ENCODE results near the gene RAB3B.
"Not testable (repeated sequence)": the region's sequence is repeated elsewhere in the genome, so short reads cannot be mapped to it uniquely, and the experiment has no call there.

RAB3B gene, protein sequence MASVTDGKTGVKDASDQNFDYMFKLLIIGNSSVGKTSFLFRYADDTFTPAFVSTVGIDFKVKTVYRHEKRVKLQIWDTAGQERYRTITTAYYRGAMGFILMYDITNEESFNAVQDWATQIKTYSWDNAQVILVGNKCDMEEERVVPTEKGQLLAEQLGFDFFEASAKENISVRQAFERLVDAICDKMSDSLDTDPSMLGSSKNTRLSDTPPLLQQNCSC

DNA sequence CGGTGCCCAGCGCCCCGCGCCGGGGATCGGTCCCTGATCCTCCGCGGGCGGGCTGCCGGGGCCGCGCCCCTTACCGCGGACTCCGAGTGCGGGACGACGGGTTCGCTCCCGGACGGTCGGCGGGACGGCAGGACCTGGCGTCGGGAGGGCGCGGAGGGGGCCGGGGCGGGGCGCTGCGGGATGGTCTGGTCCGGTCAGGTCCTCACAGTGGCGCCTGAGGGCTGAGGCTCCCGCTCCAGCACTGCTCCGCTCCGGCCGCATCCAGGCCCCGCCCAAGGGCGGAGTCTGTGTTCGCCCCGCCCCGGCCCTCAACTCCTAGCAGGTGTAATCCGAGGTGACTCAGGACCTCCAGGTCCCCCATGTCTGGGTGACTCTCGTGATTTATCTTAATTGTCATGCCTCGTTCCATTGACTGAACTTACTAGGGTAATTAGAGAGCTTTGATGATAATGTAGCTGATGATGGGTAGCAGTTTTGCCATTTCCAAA lies at the start of gene RAB3B:
RAB3B (minus strand) TSS at position 223 of the 488 bp plus-strand sequence. CDS start 13,583 bp downstream, outside the sequence.
- DNase-seq (ENCODE audit: low read depth), result peak; percentile 55

DNA sequence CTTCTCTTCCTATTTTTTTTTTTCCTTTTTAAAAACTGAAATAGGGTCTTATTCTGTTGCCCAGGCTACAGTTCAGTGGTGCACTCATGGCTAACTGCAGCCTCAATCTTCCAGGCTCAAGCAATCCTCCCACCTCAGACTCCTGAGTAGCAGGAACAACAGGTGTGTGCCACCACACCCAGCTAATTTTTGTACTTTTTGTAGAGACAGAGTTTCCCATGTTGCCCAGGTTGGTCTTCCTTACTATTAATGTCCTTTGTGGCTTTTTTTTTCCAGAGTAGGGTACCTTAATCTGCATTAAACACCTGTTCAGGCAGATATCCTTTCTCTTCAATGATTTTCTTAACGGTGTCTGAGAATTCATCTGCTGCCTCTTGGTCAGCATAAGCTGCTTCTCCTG lies 47.4 kb upstream of the RAB3B start:
- DNase-seq (ENCODE audit: low read depth), result no peak

DNA sequence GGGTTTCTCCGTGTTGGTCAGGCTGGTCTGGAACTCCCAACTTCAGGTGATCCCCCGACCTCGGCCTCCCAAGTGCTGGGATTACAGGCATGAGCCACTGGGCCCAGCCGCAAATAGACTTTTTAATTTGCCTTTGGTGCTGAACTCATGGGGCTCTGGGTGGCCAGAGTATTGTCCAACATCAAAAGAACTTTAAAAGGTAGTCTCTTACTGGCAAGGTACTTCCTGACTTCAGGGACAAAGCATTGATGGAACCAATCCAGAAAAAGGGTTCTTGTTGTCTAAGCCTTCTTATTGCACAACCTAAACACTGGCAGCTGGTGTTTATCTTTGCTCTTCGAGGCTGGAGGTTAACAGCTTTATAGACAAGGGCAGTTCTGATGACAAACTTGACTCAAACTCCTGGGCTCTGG lies 46.9 kb upstream of the RAB3B start:
- DNase-seq (ENCODE audit: low read depth), result no peak

DNA sequence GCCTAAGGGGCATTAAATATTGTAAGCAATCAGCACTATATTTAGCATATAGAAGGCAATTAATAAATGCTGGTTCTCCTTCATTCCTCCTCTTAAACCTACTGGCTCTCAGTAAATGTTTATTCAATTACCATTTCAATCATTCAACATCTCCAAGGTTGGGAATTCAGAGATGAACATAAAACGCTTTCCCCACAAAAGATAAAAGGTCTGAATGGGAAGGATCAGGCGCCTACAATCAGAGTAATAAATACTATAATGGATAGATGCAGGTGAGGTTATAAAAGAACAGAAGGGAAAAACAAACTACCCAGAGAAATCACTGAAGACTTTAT lies 43.5 kb upstream of the RAB3B start:
- no peak for DNase-seq (ENCODE audit: low read depth)

DNA sequence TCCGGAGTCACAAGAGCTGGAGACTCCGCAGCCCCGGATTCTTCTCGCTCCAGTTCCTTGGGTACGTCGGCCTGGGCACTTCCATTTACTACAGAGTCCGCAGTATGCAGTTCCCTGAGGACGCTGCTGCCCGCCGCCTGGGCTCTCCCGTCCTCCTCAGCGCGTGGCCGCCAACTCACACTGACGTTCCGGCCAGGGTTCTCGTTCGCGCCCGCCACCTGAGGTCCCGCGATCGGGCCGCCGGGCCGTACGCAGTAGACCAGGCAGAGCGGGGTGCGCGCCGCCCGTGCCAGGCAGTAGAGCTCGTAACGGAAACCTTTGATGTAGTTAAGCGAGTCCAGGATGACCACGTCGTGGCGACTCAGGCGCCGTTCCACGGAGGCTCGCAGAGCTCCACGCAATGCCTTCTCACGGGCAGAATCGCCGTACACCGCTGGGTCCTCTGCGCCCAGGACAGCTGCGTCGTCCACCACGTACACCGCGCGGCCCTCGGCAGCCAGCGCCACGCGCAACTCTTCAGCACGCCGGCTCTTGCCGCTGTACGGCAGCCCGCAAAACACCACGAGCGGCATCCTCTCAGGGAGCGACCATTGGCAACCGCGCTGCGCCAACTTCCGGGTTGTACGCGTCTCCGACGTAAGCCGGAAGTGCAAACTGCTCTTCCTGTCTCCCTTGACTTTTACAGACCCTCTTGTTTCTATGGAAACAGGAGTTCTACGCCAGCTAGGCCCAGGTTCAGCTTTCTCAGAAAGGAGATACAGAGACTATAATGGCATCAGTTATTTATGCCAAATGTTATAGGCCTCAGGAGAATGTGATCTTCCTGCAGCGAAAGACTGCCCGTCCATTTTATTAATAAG lies 42.9 kb upstream of the RAB3B start, which contains the start of gene KTI12:
KTI12 (minus strand) TSS at position 621 of the 860 bp plus-strand sequence; CDS start at position 572, 49 bp downstream.
- peak; percentile 82 for DNase-seq (ENCODE audit: low read depth)

DNA sequence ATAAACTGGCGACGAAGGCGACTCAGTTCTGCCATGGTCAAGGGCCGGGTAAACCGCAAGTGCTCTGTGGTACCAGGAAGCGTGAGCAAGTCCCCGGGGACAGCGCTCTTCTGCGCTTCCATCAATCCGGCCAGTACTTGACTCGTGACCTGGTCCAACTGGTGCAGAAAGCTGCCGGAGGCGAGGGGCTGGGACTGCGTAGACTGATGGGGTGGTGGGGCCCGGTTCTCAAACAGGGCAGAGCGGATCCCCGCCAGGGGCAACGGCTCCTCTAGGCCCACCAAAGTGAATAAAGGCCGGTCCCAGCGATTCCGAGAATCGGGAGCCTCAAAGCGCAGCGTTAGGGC lies 42.3 kb upstream of the RAB3B start:
- DNase-seq (ENCODE audit: low read depth), result no peak

DNA sequence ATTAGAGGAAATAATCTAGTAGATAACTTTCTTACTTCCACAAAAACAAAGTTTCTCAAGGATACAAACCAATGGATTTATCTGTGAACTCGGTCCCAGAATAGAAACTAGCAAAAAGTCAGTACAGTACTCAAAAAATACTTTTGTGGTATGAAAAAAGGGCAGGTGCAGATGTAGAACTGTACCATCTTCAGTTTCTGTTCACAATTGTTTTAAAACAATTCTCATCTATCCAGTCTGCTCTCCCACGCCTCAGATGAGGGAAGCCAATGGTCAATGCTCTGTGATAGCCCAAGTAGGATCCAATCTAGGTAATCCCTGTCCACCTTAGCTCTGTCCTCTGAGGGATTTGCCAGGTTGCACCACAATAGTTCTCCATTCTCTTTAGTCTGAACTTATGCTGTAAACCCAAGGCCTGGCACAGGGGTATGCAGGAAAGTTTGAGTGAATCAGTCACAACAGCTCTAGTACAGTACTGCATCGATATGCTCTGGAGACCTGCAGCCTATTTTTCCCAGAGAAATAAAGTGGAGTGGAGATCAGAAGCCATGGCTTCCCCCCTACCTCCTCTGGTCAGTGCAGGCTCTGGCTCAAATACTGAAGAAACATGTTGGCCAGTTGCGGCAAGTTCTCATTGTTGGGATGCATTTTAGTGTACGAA lies 41.8 kb upstream of the RAB3B start:
- no peak for DNase-seq (ENCODE audit: low read depth)

DNA sequence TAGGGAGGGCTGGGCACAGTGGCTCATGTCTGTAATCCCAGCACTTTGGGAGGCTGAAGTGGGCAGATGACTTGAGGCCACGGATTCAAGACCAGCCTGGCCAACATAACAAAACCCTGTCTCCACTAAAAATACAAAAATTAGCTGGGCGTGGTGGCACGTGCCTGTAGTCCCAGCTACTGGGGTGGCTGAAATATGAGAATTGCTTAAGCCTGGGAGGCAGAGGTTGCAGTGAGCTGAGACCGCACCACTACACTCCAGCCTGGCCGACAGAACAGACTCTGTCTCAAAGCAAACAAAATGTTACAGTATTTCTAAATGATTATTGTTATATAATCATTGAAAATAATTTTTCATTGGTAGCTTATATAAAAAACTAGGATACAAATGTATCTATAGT lies 38.3 kb upstream of the RAB3B start:
- DNase-seq (ENCODE audit: low read depth), result not testable (repeated sequence)

DNA sequence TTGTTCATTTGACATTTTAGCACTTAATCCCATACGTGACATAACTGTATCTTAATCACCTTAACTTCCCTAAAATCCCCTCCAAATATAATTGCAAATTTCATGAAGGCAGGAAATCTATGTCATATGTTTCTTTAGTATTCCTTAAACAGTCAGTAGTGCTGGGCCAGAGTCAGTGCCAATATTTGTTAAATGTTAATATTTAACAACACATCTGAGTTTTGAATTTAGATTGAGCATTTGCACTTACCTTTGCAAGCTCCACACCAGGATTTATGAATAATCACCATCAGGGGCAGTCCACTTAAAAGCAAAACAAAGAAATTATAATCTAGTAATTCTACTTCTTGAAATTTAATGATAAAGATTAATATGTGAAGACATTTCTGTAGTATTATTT lies 37.8 kb upstream of the RAB3B start:
- DNase-seq (ENCODE audit: low read depth), result no peak

DNA sequence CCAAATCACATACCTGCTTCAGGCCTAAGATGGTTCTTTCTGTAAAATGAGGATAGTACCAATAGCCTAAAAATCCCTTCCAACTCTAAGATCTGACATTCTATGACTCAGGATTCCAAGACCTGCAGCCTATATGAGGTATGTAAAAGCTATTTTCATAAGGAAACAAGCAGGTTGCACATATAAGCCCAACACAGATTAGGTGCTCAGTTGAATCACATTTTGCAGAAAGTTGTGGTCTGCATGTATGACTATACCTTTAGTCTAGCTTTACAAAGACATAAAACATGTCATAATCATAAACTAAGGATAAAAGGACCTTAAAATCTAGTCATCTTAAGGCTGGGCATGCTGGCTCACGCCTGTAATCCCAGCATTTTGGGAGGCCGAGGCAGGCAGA lies 35.8 kb upstream of the RAB3B start:
- DNase-seq (ENCODE audit: low read depth), result no peak

DNA sequence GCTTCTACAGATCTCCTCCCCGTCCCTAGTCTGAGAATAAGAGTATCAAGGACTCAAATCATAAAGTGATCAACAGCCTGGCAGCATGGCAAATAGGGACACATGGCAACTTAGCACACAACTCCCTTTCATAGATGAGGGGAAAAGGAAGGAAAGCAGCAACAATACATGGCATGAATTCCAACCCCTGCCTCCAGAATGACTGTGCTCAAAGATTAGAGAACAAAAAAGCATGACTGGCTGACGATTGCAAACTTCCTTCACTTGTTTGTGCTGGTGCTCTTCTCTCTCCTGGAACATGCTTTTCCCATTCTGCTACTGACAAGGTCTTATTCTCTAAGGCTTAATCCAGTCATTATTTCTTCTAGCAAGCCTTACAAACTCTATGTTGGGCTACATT lies 31.6 kb upstream of the RAB3B start:
- DNase-seq (ENCODE audit: low read depth), result no peak

DNA sequence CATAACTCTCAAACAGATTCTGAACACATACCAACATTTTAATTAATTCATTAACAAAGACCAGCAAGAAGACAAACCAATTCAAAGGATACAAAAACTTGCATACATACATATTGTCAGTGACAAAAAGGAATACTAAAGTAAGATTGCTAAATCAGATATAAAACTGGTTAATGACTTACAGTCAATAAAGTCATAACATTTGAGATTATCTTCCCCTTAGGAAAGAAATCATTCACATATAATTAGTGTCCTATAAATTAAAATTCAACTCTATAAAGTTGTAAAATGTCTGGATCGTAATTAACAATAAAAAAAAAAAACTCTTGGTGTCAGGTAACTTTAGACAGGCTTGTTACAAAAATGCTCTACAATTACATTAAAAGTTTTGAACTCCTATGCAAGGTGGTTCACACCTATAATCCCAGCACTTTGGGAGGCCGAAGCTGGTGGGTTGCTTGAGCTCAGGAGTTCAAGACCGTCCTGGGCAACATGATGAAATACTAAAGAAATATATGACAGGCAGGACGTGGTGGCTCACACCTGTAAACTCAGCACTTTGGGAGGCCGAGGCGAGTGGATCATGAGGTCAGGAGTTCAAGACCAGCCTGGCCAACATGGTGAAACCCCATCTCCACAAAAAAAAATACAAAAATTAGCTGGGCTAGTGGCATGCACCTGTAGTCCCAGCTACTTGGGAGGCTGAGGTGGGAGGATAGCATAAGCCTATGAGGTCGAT lies 17.7 kb upstream of the RAB3B start:
- DNase-seq (ENCODE audit: low read depth), result no peak

DNA sequence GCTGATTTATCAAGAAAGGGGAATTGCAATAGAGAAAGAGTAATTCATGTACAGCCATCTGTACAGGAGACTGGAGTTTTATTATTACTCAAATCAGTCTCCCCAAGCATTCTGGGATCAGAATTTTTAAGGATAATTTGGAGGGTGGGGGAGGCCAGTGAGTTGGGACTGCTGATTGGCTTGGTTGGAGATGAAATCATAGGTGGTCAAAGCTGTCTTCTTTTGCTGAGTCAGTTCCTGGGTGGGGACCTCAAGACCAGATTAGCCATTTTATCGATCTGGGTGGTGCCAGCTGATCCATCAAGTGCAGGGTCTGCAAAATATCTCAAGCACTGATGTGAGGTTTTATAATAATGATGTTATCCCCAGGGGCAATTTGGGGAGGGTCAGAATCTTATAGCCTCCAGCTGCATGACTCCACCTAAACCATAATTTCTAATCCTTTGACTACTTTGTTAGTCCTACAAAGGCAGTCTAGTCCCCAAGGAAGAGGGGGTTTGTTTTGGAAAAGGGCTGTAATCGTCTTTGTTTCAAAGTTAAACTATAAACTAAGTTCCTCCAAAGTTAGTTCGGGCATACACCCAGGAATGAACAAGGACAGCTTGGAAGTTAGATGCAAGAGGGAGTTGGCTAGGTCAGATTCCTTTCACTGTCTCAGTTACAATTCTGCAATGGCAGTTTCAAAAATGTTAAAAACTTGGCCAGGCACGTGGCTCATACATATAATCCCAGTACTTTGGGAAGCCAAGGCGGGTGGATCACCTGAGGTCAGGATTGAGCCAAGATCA lies 16.9 kb upstream of the RAB3B start:
- no peak for DNase-seq (ENCODE audit: low read depth)

DNA sequence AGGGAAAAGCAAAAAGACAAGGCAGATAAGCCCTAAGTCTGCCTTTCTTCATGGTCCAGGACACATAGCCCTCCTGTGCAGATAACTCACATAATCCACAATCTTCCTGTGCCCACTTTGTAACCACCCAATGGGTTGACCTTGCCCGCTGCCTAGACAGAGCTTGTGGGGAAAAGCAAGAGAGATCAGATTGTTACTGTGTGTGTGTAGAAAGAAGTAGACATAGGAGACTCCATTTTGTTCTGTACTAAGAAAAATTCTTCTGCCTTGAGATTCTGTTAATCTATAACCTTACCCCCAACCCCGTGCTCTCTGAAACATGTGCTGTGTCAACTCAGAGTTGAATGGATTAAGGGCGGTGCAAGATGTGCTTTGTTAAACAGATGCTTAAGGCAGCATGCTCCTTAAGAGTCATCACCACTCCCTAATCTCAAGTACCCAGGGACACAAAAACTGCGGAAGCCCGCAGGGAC lies 15.6 kb upstream of the RAB3B start:
- not testable (repeated sequence) for DNase-seq (ENCODE audit: low read depth)

DNA sequence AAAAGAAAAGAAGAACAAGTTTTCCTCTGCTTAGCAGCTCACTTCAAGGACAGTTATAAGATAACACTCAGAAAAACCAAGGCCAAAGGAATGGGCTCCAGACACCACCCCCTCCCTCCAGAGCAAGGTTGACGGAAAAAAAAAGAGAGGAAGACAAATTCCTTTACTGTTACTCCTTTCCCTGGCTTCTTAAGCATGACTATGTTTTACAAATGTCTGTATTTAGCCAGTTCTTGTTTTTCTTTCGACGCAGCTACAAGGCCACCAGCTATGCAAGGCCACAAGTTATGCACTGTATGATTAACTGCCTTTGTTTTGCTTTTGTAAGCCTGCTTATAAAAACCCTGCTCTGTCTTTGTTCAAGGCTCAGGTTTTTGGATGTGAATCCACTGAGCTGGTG lies 15.0 kb upstream of the RAB3B start:
- DNase-seq (ENCODE audit: low read depth), result not testable (repeated sequence)

DNA sequence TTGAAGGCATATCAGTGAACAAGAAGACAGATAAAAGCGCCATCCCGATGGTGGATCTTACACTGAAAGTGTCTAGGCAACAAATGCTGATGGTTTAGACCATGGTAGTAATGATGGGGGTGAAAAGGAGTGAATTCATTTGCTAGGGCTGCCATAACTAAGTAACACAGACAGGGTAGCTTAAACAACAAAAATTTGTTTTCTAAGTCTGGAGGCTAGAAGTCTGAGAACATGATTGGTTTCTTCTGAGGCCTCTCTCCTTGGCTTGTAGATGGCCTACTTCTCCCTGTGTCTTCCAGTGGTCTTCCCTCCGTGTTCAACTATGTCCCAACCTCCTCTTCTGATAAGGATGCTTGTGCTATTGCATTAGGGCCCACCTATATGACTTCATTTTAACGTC lies 13.4 kb upstream of the RAB3B start:
- no peak for DNase-seq (ENCODE audit: low read depth)

DNA sequence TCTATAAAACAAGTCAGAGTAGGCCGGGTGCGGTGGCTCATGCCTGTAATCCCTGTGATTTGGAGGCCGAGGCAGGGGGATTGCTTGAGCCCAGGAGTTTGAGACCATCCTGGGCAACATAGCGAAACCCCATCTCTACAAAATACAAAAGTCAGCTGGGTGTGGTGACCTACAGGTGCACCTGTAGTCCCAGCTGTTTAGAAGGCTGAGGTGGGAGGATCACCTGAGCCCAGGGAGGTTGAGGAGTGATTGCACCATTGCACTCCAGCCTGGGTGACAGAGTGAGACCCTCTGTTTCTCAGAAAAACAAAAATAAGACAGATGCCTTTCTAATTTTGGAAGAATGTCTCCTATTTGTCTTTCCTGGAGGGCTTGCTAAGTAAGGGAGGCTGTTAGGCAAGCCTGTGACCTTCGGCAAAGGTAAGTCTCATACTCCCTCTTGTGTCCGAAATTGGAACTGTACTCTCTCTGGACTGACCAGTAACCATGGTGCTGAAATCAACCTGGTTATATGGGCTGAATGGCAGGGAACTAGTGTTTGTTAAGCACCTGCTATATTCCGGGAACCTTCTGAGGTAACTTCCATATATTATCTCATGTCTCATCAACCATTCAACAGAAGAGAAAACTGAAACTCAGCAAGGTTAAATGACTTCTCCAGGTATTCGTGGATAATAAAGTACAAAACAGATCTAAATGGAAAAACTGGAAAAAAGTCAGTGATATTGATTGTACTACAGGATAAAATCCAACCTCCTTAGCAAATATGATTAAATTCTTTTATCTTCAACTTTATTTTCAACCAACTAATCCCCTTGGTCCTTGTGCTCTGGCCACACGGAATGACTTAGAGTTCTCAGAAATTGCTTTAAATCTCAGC lies 11.8 kb upstream of the RAB3B start:
- DNase-seq (ENCODE audit: low read depth), result no peak

DNA sequence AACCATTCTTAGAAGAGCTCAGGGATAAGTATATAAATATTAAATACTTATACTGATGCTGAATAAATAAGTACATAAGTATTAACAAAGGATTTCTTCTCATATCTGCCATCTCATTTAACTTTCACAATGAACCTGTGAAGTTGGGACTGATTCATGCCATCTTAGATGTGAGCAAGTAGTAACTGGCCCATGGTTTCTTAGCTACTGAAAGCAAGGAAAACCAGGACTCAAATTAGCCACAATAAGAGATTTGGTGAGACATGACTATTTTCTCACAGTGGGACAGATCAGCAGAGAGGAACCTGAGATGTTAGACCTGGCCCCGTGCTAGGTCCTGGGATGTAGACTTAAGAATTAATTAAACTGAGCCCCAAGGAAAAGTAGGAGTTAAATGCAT lies 8.2 kb upstream of the RAB3B start:
- DNase-seq (ENCODE audit: low read depth), result no peak

DNA sequence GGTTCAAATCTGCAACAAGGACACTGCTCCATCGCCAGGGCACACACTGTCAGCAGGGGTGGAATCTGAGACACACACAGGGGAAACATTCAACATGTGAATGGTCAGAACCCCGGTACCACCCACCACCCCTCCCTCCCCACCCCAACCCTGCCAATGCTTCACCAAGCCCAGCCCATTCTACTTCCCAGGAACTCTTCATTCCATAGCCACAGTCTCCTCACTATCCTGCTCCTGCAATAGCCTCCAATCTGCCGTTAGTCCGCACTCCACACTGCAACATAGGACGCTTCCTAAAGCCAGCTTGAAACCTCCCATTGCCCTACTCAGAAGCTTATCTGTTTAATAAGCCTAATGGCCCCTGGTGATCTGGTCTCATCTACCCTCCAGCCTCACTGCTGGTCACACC lies 7.5 kb upstream of the RAB3B start:
- no peak for DNase-seq (ENCODE audit: low read depth)
